GM12873 (cell line): ENCODE data around the gene SPTBN1.

Experiments
- TF ChIP-seq, protein P1 (sequence below): IDR thresholded peaks from 2 replicates; pipeline ENCODE4 v1.5.1; 2012; ENCODE audit warnings: low read depth, mild to moderate bottlenecking, moderate library complexity, low read length, control low read depth; ENCODE audit not compliant: insufficient read depth; ENCODE audit errors: missing control alignments

Gene SPTBN1

DNA sequence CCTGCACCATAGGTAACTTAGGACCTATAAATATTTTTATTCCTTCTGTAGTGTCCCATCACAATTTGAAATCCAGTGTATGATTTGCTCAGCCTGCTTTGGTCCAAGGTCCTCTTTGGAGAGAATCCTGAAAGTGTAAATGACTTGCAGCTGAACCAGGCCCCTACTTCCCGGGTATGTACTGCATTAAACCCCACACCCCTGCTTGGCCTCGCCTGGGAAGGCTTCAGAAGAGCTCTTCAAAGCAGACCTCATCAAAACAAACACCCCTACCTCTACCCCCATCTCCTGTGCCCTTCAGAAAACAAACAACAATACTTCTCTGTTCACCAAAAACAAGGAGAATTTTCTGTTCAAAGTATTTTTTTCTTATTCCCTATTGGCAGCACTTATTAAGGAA, 9.5 kb upstream of the SPTBN1 start:
- TF ChIP-seq, protein P1, sequence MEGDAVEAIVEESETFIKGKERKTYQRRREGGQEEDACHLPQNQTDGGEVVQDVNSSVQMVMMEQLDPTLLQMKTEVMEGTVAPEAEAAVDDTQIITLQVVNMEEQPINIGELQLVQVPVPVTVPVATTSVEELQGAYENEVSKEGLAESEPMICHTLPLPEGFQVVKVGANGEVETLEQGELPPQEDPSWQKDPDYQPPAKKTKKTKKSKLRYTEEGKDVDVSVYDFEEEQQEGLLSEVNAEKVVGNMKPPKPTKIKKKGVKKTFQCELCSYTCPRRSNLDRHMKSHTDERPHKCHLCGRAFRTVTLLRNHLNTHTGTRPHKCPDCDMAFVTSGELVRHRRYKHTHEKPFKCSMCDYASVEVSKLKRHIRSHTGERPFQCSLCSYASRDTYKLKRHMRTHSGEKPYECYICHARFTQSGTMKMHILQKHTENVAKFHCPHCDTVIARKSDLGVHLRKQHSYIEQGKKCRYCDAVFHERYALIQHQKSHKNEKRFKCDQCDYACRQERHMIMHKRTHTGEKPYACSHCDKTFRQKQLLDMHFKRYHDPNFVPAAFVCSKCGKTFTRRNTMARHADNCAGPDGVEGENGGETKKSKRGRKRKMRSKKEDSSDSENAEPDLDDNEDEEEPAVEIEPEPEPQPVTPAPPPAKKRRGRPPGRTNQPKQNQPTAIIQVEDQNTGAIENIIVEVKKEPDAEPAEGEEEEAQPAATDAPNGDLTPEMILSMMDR = no peak

DNA sequence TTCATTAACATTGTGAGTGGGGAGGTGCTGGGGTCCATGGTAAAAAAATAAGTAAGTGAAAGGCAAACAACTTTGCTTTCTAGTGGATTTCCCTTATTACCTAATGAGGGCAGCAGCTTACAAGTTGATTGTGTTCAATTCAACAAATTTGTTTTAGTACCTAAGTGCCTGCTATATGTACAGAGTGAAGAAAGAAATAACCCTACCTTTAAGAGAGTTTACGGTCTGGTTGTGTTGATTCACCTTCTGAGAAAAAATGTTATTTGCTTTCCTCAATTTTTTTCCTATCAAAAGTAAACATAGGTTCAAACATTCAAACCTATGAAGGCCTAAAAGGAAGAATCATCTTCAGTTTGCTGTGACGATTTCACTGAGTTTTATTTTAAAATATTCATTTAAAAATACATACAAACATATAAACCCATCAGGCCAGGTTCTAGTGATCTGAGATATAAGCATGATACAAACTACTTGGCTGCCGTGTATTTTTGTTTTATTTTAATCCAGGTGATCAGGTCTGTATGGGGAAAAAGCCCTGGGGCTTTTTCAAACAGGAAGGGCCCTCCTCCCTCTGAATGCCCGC, 1.5 kb upstream of the SPTBN1 start:
- TF ChIP-seq, protein P1 = no peak

DNA sequence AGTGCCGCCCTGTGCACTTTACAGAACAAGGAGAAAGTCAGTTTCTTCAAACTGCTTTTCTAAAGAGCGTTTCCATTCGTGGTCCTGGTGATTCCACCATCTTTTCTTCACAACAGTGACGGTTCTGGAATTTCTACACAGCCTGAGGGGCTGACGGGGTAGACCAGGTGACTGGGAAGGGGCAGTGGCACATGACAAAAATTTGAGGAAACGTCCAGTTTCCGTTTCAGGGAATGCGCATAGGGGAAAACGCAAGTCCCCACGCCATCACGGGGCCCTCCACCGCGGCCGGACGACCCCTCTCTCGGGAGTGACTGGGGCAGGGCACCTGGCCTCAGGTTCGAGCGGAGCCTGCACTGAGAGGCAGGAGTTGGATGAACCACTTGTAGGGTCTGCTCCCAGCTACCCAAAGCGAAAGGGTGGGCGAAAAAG, 980 bp upstream of the SPTBN1 start:
- TF ChIP-seq, protein P1 = no peak

GRCh38 chr2:54456362-54456611, 160 bp downstream of the SPTBN1 start:
- TF ChIP-seq, protein P1 = no peak

GRCh38 chr2:54456612-54457322, 640 bp downstream of the SPTBN1 start:
- TF ChIP-seq, protein P1 = no peak

DNA sequence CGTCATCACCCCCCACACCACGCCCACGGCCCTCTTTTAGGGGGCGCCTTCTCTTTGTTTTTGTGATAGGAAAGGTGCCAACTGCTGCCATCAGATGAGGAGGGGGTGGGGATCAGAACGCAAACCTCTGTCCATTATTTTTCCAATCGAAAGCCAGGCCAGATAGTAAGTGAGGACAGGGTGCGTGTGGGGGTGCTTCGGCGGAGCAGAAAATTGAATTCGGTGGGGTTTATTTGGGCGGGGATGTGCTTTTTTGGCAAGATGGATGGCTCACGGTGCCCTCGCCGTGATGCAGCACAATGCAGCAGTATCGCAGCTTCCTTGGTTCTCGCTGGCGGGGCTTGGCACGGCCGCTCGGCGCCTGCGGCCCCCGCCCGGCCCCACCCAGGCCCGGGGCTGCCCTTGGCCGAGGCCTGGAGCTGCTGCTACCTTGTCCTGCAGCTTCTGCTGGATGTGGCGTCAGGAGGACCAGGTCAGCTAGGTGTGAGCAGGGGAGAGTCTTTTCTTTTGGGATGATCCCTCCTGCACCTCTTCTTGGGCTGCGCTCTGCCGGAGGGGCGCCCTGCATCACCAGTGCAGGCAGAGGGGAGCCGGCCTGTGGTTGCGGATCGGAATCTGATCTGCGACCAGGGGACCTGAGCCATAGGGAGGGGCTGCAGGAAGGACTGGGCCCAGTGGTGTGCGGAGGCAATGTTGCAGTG, 1.3 kb downstream of the SPTBN1 start:
- TF ChIP-seq, protein P1 = no peak

DNA sequence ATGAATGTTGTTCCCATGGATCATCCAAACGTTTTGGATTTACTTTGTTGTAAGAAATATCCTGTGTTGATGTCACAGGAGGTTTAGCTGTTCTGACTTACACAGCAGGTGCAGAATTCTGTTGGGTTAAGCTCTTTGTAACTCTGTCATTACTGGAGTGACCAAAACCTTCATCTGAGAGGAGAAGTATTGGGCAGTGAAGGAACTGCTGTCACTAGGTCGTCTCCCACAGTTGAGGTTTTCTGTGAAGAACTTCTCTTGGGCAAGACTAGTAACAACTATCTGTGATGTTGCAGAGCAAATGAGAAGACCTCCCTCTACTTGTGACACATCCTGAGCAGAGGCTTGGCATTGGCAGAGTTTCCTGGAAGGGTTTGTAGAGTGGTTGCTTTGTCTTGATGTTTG, 2.9 kb downstream of the SPTBN1 start:
- TF ChIP-seq, protein P1 = no peak
